ENCODE data around the gene THOC3. TPM values are rescaled to one million over a fixed set of nuclear protein-coding genes. Genes with fewer than 3 reads are reported as not detected.
"Not testable (repeated sequence)": the region's sequence is repeated elsewhere in the genome, so short reads cannot be mapped to it uniquely, and the experiment has no call there.

The THOC3 gene
- total RNA-seq = 18.1 TPM

- H3K27me3 ChIP-seq; intact Hi-C loops (cut with DNase I); H3K27ac ChIP-seq; H3K9me3 ChIP-seq; H3K4me1 ChIP-seq; H3K36me3 ChIP-seq: not testable (repeated sequence)
- peak within 1 kb of the TSS; percentile 91 to 93 for H3K4me3 ChIP-seq
- DNase-seq (ENCODE audit: low spot score in 2 of 2) = peak; percentile 12 to 85
Measured at GRCh38 chr5:175967471-175968372, at the start of gene THOC3. TSS of gene THOC3 (minus strand) at chr5:175968315. CDS start at chr5:175968208, 107 bp downstream.

- DNase-seq (ENCODE audit: low spot score in 2 of 2); intact Hi-C loops (cut with DNase I); H3K4me1 ChIP-seq; H3K4me3 ChIP-seq; H3K9me3 ChIP-seq; H3K36me3 ChIP-seq; H3K27me3 ChIP-seq; H3K27ac ChIP-seq: not testable (repeated sequence)
Measured at GRCh38 chr5:176017324-176017723, 49.2 kb upstream of the THOC3 start.

- DNase-seq (ENCODE audit: low spot score in 2 of 2); H3K4me1 ChIP-seq; intact Hi-C loops (cut with DNase I); H3K27ac ChIP-seq; H3K36me3 ChIP-seq; H3K27me3 ChIP-seq; H3K4me3 ChIP-seq; H3K9me3 ChIP-seq: not testable (repeated sequence)
Measured at GRCh38 chr5:176014360-176014759, 46.2 kb upstream of the THOC3 start.

- H3K27ac ChIP-seq; H3K4me3 ChIP-seq; H3K9me3 ChIP-seq; H3K27me3 ChIP-seq; H3K36me3 ChIP-seq; DNase-seq (ENCODE audit: low spot score in 2 of 2); H3K4me1 ChIP-seq; intact Hi-C loops (cut with DNase I): not testable (repeated sequence)
Measured at GRCh38 chr5:176011088-176011487, 43.0 kb upstream of the THOC3 start.

- H3K4me3 ChIP-seq; intact Hi-C loops (cut with DNase I); DNase-seq (ENCODE audit: low spot score in 2 of 2); H3K27ac ChIP-seq; H3K9me3 ChIP-seq; H3K36me3 ChIP-seq; H3K4me1 ChIP-seq; H3K27me3 ChIP-seq: not testable (repeated sequence)
Measured at GRCh38 chr5:176010202-176010601, 42.1 kb upstream of the THOC3 start.

GRCh38 chr5:176007220-176007619 lies 39.1 kb upstream of the THOC3 start:
- H3K27ac ChIP-seq; H3K36me3 ChIP-seq; H3K4me1 ChIP-seq; DNase-seq (ENCODE audit: low spot score in 2 of 2); intact Hi-C loops (cut with DNase I); H3K9me3 ChIP-seq; H3K27me3 ChIP-seq; H3K4me3 ChIP-seq: not testable (repeated sequence)

- intact Hi-C loops (cut with DNase I); H3K9me3 ChIP-seq; H3K27me3 ChIP-seq; H3K4me3 ChIP-seq; DNase-seq (ENCODE audit: low spot score in 2 of 2); H3K27ac ChIP-seq; H3K4me1 ChIP-seq; H3K36me3 ChIP-seq: not testable (repeated sequence)
Measured at GRCh38 chr5:176006819-176007218, 38.7 kb upstream of the THOC3 start.

- intact Hi-C loops (cut with DNase I); H3K27me3 ChIP-seq: not testable (repeated sequence)
Measured at GRCh38 chr5:175997979-175998378, 29.9 kb upstream of the THOC3 start.

GRCh38 chr5:175997495-175997894 lies 29.4 kb upstream of the THOC3 start:
- H3K4me1 ChIP-seq; H3K9me3 ChIP-seq; H3K27me3 ChIP-seq; intact Hi-C loops (cut with DNase I); H3K4me3 ChIP-seq; H3K27ac ChIP-seq; H3K36me3 ChIP-seq; DNase-seq (ENCODE audit: low spot score in 2 of 2): not testable (repeated sequence)

More at GRCh38 chr5:175997979-175998378, 29.9 kb upstream of the THOC3 start:
- not testable (repeated sequence) for DNase-seq (ENCODE audit: low spot score in 2 of 2); H3K9me3 ChIP-seq; H3K36me3 ChIP-seq; H3K4me3 ChIP-seq; H3K27ac ChIP-seq; H3K4me1 ChIP-seq

GRCh38 chr5:175996791-175997190 lies 28.7 kb upstream of the THOC3 start:
- H3K4me1 ChIP-seq; H3K4me3 ChIP-seq; DNase-seq (ENCODE audit: low spot score in 2 of 2); H3K36me3 ChIP-seq; intact Hi-C loops (cut with DNase I); H3K9me3 ChIP-seq; H3K27me3 ChIP-seq; H3K27ac ChIP-seq: not testable (repeated sequence)

- H3K4me3 ChIP-seq; H3K36me3 ChIP-seq; H3K27me3 ChIP-seq; H3K4me1 ChIP-seq; intact Hi-C loops (cut with DNase I); H3K9me3 ChIP-seq; H3K27ac ChIP-seq; DNase-seq (ENCODE audit: low spot score in 2 of 2): not testable (repeated sequence)
Measured at GRCh38 chr5:175995506-175995905, 27.4 kb upstream of the THOC3 start.

- DNase-seq (ENCODE audit: low spot score in 2 of 2); H3K4me3 ChIP-seq; H3K36me3 ChIP-seq; H3K4me1 ChIP-seq; H3K27me3 ChIP-seq; H3K9me3 ChIP-seq; intact Hi-C loops (cut with DNase I); H3K27ac ChIP-seq: not testable (repeated sequence)
Measured at GRCh38 chr5:175979371-175979995, 11.4 kb upstream of the THOC3 start.

- H3K27ac ChIP-seq; H3K9me3 ChIP-seq; H3K36me3 ChIP-seq; DNase-seq (ENCODE audit: low spot score in 2 of 2); H3K27me3 ChIP-seq; intact Hi-C loops (cut with DNase I); H3K4me1 ChIP-seq: not testable (repeated sequence)
- peak overlapping the region; percentile 91 to 93 for H3K4me3 ChIP-seq
Measured at GRCh38 chr5:175968381-175968780, 266 bp upstream of the THOC3 start.

GRCh38 chr5:175962329-175962728 lies 5.8 kb downstream of the THOC3 start:
- H3K36me3 ChIP-seq; H3K9me3 ChIP-seq; H3K27ac ChIP-seq; H3K27me3 ChIP-seq; intact Hi-C loops (cut with DNase I); H3K4me3 ChIP-seq; H3K4me1 ChIP-seq; DNase-seq (ENCODE audit: low spot score in 2 of 2): not testable (repeated sequence)
